Measurements from ENCODE around the gene INPP5J.

- no peak for TF ChIP-seq CTCF (IDR thresholded peaks at IDR 0.05; ENCODE audit: poor library complexity)
- TF ChIP-seq EZH2 (IDR thresholded peaks at IDR 0.05; ENCODE audit: borderline replicate concordance) = no peak
These were observed 39.4 kb downstream of the INPP5J start for GRCh38 chr22:31162015-31162765.

Measured in hepatocyte (in vitro differentiated cells).